HG03064 (cell line): Measurements from ENCODE around the gene PRKCB.
"Not testable (repeated sequence)": the region's sequence is repeated elsewhere in the genome, so short reads cannot be mapped to it uniquely, and the experiment has no call there.

Experiments
- ATAC-seq: cut with Tn5 transposase; IDR thresholded peaks from one replicate; pipeline ENCODE4 v1.9.1; 2021; ENCODE audit warnings: low read depth; ENCODE audit not compliant: unreplicated experiment

Gene PRKCB

DNA sequence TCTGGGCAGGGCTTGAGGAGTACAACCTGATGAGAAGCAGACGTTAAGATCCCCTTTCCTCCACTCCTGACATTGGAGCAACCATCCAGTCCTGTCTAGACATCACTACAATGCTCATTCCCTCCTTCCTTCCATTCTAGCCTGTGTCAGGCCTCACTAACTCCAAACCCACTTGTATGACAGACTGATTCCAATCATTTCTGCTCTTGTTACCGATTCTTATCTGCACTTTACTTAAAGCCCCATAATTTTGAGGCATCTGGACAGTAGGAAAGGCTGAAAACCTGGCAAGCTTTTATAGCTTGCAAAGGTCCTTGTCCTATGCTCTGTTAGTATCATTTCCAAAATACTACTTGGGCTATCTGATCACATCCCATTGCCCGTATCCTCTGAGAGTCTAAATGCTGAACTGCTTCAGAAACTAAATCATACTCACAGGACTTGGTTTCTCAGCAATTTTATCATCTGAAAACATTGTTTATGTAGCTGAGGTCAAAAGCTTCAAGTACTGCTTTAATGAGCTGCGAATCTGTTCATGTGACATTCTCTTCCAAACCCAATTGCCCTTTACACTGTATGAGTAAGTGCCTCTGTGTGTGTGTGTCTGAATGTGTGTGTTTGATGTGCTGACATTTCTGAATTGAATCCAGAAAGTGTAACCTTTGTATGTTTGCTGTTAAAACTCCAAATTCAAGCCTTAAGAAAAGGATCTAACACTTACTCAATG is 363.2 kb downstream of the PRKCB start:
- no peak for ATAC-seq

DNA sequence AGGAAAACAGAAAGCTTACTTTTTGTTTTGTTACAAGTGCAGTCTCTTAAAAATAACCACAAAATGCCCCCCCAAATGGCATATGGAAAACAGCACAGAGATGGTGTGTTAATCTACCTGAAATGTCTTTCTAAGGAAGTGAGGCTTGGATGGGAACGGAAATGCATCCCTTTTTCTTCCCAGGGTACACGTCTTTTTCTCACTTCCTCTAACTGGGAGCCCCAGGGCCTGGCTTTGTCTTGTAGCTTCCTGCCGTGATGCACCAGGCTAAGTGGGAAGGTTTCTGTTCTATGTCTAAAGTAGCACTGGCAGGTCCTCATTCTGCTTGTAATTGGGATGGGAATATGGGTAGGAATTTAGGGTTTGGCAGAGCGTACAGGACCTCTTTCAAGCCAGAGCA is 367.9 kb downstream of the PRKCB start:
- ATAC-seq: no peak

DNA sequence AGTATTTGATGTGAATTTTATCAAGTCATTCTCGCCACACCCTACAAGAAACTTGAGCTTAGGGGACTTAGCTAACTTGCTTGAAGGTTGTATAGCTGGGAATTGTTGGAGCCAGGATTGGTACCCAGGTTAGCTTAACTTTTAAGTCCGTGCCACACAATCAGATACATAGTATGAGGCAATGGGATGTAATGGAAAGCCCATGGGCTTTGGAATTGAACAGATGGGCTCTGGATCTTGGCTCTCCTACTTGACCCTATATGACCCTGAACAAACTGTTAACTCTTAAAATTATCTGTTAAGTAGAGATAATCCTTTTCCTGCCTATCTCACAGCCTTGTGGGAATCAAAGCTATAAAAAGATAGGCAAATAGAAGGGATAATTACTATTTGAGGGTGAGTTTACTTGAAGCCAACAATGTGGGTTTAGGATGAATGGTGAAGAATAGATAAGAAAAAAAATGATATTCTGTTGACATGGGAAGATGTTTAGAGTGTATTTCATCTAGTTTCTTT is 368.4 kb downstream of the PRKCB start:
- ATAC-seq: no peak

DNA sequence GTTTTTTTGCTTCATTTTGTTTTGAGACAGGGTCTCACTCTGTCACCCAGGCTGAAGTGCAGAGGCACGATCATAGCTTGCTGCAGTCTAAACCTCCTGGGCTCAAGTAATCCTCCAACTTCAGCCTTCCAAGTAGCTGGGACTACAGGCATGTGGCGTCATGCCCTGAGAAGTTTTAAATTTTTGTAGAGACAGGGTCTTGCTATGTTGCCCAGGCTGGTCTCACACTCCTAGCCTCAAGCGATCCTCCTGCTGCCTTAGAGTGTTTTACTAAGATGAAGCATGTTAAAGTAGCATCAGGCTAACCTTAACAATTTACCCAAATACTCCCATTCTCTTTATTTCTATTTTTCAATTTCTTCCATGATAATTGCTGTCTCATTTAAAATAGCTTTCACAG is 371.1 kb downstream of the PRKCB start:
- ATAC-seq: no peak

DNA sequence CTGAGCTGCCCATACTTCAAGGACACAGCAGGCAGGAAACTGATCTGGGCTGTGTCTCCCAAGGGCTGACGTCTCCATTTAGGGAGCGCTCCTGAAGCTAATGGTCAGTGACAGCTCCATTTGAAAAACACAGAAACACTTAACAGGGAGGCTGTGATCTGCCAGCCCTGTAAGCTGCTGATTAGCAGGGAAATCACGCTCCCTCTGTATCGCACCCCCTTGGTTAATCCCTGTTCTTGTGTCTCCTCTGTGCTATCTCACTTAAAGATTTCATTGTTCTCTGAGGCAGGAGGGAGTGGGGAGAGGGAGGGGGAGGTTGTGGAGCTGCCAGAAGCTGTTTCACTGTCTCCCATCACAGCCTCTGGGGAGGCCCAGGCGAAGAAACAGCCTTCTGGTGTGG is 372.9 kb downstream of the PRKCB start:
- no peak for ATAC-seq

DNA sequence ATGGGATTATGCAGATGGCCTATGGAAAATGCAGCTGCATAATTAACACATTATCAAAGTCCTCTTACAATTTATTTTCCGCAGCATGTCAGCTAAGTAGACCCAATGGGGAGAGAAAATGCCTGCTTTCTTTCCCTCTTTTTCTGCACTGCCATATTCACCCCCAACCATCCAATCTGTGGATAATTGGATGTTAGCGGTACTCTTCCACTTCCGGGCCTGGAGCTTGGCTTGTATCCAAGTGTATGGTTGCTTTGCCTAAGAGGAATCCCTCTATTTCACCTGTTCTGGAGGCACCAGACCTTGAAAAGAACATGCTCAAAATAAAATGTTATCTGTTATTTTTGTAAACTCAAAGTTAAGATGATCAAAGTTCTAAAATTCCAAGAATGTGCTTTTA is 379.2 kb downstream of the PRKCB start:
- ATAC-seq: no peak

DNA sequence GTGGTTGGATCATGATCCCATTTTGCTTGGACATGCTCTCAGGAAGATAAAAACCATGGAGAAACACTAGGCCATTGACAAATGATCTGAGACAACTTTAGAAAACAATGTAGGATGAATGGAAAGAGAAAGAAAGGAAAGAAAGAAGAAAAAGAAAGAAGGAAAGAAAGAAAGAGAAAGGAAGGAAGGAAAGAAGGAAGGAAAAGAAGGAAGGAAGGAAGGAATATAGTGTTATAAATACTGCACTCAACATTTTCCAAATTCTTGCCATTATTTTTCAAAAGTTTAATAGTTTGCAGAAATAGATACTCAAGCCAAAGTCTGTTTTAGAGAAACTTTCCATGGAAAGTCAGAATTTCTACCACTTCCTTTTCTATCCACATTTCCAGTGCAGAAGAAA is 381.2 kb downstream of the PRKCB start:
- ATAC-seq: no peak

DNA sequence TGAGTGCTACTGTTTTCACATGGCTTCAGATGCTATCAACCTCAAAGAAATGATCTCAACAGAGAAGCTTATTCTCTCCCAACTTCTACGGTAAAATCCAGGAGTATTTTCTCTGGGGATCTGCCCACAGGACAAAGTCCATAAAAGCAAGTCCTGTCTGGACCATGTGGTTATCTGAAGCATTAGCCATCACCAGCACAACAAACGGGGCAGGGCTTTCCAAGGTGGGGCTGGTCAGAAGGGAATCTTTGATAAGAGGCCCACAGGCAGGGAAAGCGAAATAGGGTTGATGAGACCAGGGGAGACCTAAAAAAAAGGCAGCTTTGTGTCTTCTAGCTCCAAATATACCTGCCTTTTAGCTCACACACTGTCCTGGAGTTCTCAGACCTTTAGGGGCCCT is 381.7 kb downstream of the PRKCB start:
- no peak for ATAC-seq

DNA sequence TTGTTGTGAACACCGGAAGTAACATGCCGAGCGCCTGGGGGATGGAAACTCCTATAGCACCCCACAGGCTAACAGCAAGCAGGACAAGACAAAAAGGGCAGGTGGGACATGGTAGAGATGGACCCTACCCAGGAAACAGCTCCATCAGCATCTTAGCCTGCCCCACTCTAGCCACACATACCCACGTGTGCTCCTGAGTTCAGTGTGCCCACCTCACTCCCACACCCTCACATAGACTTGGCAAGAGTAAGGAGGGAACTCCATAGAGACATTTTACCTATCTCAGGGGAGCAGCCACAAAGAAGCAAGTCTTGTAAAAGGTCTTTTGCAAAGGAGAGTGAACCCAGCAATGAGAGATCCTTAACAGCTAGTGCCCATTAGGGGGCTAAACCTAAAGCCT is 382.5 kb downstream of the PRKCB start:
- ATAC-seq: no peak

DNA sequence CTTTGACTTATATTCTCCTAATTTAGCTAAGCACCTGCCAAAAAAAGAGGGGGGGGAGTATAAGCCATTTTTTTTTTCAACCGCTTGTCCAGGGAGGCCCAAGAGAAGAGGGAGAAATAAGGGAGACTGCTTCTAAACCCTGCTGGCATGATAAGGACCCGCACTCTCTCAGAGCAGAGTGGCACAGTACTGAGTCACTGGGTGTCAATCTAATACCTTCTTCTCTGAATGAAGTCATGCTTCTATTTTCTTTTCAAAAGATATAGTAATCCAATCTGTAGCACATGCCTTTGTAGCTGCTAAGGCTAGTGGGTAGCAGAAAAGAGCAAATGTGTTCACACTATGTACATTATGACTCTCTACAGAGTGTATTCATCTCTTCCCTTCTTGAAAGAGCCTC is 385.4 kb downstream of the PRKCB start:
- no peak for ATAC-seq

DNA sequence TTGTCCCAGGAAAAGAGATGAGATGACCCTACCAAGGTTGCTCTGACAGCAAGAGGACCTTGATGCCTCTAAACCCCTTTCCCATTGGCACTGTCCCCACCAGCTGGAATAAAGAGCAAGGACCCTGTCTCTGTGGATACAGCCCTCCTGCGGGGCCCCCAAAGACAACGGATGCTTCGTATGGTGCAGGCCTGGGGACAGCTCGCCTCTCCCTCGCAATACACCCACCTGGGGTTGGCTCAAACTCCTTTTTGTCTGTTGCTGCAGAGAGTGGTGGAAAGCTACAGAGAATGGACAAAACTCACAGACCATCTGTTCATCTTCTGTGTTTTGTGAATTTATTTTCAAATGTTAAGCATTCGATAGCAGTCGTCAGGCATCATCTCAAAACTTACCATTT is 392.7 kb downstream of the PRKCB start:
- ATAC-seq: no peak

DNA sequence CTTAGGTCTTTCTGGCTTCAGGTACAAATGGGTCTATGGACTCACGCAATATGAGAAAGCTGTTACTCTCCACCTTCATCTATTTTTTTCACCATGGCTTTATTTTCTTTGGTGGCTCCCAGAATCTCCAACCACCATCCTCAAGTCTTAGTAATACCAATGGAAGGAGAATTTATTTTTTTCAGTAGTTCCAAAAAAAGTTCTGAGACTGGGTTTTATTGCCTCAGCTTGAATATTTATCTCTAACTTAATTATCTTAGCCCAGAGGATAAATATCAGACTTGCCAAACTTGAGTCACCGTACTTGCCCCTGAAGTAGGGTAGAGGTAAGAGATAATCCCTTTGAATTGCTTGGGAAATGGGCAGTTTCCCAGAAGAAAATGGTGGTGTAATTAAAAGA is 397.2 kb downstream of the PRKCB start:
- no peak for ATAC-seq

DNA sequence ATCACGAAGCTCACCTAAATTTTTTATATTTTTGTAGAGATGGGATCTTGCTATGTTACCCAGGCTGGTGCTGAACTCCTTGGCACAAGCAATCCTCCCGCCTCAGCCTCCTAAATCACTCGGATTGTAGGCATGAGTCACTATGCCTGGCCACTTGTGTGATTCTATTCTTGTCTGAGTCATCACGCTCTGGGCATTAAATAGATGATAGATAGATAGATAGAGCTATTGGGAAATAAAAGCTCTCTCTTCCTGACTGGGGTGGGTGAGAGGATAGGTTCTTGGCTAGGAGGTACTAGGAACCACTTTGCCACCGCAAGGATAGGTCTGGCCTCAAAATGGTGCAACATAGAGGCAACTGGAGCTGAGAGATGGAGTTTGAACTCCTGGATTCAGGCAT is 399.0 kb downstream of the PRKCB start:
- ATAC-seq: no peak

DNA sequence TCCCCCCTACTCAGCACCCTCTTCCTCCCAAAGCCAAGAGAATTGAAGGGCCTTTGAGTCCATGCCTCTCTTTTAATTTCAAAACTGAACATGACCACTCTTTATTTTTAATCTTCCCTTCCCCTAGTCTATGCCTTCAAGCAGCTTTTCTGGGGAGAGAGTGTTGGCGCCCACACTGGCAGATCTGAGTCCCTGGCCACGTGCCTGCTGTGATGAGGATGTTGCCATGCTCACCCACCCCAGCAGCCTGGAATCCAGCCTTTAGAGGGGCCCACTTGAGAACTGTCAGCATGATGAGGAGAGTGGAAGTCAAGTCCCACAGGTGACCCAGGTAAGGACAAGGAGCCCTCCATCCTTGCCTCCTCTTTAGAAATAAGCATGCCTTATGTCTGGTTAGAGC is 400.0 kb downstream of the PRKCB start:
- ATAC-seq: no peak

DNA sequence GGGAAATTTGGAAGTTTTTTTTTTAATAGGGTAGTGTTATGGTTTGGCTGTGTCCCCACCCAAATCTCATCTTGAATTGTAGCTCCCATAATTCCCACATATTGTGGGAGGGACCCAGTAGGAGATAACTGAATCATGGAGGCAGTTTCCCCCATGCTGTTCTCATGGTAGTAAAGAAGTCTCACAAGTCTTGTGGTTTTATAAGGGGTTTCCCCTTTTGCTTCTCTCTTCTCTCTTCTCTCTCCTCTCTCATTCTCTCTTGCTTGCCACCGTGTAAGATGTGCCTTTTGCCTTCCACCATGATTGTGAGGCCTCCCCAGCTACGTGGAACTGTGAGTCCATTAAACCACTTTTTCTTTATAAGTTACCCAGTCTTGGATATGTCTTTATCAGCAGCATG is 403.1 kb downstream of the PRKCB start:
- ATAC-seq: not testable (repeated sequence)

DNA sequence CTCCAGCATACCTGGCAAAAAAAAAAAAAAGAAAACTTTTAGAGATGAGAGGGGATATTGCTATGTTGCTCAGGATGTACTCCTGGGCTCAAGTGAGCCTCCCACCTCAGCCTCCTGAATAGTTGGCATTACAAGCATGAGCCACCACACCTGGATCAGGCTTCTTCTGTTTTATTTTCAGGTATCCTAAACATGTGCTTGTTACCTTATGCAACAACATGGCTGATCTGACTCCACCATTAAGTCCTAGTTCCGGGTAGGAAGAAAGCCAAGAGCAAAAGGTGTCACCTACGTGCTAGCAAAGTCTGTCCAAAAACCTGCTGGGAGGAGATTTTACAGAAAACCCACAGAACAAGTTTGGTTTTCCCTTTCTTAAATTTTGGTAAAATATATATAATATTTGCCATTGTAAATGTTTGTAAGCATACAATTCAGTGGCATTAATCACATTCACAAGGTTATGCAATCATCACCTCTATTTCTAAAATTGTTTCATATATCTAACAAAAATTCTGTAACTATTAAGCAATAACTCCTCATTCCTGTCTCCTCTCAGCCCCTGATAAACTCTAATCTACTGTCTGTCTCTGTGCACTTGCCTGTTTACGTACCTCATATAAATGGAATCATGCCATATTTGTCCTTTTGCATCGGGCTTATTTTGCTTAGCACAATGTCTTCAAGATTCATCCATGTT is 411.3 kb downstream of the PRKCB start:
- no peak for ATAC-seq

DNA sequence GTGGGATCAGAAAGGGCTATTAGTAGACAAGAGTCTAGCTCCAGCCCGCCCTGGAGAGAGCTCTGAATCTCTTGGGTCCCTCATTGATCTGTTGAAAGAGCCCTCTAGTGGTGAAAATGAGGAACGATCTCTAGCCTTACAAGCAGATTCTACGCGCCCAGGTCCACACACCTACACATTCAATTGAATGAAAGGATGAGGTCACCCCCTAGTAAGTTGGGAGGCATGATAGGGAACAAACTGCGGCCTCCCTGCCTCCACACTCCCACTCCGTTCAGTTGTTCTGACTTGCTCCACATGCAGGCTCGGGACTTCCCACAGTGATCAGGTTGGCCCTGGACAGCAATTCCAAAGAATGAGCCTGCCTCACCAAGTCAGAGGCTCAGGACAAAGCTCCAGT is 417.4 kb downstream of the PRKCB start:
- no peak for ATAC-seq

DNA sequence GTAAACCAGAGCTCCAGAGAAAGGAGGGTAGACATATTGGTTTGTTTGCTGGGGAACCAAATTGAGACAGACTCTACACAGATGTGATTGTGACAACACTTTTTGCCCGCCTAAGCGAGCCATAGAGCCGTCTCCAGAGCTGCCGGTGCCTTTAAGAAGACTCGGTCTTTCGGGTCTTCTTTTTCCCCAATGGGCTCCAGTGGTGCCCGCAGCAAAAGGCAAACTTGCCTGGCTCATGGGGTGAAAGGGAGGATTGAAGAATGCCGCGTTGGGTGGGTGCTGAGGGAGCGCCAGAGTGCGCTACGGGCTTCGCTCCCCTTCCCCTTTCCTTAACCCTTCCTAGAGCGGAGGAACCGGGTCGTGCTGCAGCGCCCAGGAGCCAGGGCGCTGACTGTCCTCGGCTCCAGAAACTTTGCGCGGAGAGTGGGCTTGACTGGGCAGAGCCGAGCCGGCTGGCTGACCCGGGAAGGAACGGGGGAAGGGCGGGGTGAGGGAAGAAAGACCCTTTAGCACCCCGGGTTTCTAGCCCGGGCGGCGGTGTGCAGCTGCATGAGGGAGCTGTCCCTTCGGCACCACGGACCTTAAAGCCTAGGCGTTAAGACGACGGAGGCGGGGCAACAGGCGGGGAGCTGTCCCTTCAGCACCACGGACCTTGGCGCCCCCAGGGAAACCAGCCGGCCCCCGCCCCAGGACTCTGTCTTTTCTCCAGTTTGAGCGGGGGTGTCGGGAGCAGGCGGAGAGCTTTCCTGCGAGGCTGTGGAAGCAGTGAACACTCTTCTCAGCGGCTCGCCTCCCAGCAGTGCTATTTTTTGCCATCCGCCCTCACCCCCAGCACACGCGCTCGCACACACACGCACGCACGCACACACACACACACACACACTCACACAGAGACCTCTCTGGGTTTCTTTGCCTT is 419.9 kb downstream of the PRKCB start, which contains the start of gene CACNG3:
CACNG3 (plus strand) TSS at position 880 of the 916 bp plus-strand sequence. CDS start 420 bp downstream, outside the sequence.
- no peak for ATAC-seq

DNA sequence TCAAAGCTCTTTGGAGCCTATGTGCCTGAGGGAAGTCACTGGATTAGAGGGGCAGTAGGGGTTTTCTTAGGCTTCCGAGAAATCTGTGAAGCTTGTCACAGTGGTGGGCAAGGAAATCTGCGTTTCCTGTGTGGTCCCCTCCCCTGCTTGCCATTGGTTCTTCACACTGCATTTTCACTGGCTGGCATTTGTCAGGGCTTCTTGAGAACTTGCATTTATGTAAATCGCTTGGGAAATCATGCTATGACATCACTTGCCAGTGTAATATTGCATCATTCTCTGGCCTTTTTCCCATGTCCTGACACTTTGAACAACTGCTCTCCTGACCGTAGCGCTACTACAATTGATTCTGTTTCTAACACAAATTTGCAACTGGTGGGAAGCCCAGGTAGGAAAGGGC is 422.2 kb downstream of the PRKCB start:
- no peak for ATAC-seq

DNA sequence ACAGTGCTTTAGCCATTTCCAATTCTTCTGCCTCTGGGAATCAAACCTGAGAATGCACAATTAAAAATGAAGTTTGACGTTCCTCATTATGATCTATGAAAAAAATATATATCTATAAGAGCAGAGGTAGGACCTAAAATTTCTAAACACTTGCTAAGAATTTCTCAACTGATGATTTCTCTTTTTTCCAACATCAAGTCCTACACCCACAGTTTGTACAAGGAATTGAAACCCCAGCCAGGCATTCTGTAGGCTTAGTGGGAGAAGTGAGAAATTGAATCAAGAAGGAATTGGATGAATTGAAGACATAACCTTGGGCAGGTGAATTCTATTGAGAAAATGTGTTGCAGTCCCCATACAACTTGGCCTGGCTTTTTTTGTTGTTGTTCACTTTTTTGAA is 423.0 kb downstream of the PRKCB start:
- ATAC-seq: no peak

DNA sequence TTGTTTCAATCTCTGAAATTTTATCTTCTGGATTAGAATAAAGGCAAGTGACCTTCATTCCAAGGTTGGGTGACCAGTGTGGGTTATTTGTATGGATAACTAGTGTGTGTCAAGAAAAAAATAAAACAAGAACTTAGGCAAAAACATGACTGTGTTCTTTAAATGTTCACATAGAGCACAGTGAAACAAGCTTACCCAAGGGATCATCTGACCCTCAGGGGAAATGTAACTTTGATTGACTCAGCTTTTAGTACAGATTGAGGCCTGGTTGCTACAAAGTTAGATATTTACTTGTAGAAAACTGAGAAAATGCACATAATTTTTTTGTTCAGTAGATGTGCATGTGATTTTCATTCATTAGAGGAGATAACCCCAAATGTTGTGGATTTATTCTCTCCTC is 427.0 kb downstream of the PRKCB start:
- ATAC-seq: no peak
